Endothelial cell of umbilical vein (primary cell): ENCODE results near the gene PSG1. TPM values are rescaled to one million over a fixed set of nuclear protein-coding genes. Genes with fewer than 3 reads are reported as not detected.
"Not testable (repeated sequence)": the region's sequence is repeated elsewhere in the genome, so short reads cannot be mapped to it uniquely, and the experiment has no call there.

Source experiments
- BruUV-seq: library from RNA; stranded (reverse); fragments of 400-500 nt; replicated peaks from 2 replicates; lab custom pipeline; 2021; lab: Mats Ljungman, UMichigan
- CTCF ChIA-PET: fragments of 300-600, 350-600 bp; sonication (Branson Sonifier 250); formaldehyde crosslinking; loops from one replicate; lab custom pipeline; 2021; ENCODE audit warnings: antibody characterized with exemption, inconsistent platforms; lab: Charles Lee
- POLR2A ChIA-PET: fragments of 300-600, 350-600 bp; sonication (Branson Sonifier 250); formaldehyde crosslinking; loops from one replicate; lab custom pipeline; 2021; ENCODE audit warnings: antibody characterized with exemption, inconsistent platforms; lab: Charles Lee
- DNase-seq: peaks from one replicate; pipeline ENCODE4 v3.0.0-alpha.2; 2011; ENCODE audit warnings: low read depth, low spot score
- FAIRE-seq: peaks from 2 replicates; lab custom pipeline; 2011; peaks lifted over from hg19 to GRCh38; lab: Jason Lieb, UNC
- H2AFZ ChIP-seq: 2 replicates; pipeline ENCODE4 v1.6.0; 2012; ENCODE audit warnings: low read depth, low read length, control low read depth, inconsistent platforms
- H3K27ac ChIP-seq: 2 replicates; pipeline ENCODE4 v1.5.1; 2011; ENCODE audit warnings: low read depth, mild to moderate bottlenecking, control low read depth, low read length, moderate library complexity; ENCODE audit not compliant: insufficient read depth
- H3K27me3 ChIP-seq, 2 experiments: 2 replicates each; pipeline versions ENCODE4 v1.6.0 to v1.6.1; 2011; ENCODE audit warnings: low read length in 2 of 2, mixed read lengths in 1 of 2; ENCODE audit not compliant: control insufficient read depth in 2 of 2, insufficient read depth in 2 of 2
- H3K36me3 ChIP-seq, 2 experiments: 2 replicates in 1 of 2; 3 replicates in 1 of 2; pipeline ENCODE4 v1.5.1; 2011; ENCODE audit warnings: low read length in 2 of 2, mild to moderate bottlenecking in 1 of 2, moderate library complexity in 1 of 2; ENCODE audit not compliant: control insufficient read depth in 2 of 2, insufficient read depth in 2 of 2; ENCODE audit errors: extremely low read depth in 1 of 2
- H3K4me1 ChIP-seq: 3 replicates; pipeline ENCODE4 v1.5.1; 2011; ENCODE audit warnings: mild to moderate bottlenecking, low read length; ENCODE audit not compliant: control insufficient read depth, insufficient read depth; ENCODE audit errors: extremely low read depth
- H3K4me2 ChIP-seq: 2 replicates; pipeline ENCODE4 v1.6.1; 2011; ENCODE audit warnings: low read length, control low read depth, mixed read lengths; ENCODE audit not compliant: insufficient read depth
- H3K4me3 ChIP-seq, 3 experiments: fragments of 200-600 bp in 1 of 3; sonication (generic), shearing (Covaris generic) in 1 of 3; replicated peaks in 1 of 3; 2 replicates each; pipeline ENCODE4 v1.5.1; 2011 to 2016; ENCODE audit warnings: control low read depth in 3 of 3, low read length in 3 of 3, mild to moderate bottlenecking in 2 of 3, inconsistent platforms in 1 of 3, low read depth in 1 of 3, moderate library complexity in 1 of 3; ENCODE audit not compliant: insufficient read depth in 1 of 3
- H3K79me2 ChIP-seq: 2 replicates; pipeline ENCODE4 v1.6.0; 2012; ENCODE audit warnings: low read length, inconsistent platforms; ENCODE audit not compliant: control insufficient read depth, insufficient read depth
- H3K9ac ChIP-seq: replicated peaks from 2 replicates; pipeline ENCODE3; 2011; ENCODE audit warnings: low read length, control low read depth; ENCODE audit not compliant: insufficient read depth; ENCODE audit errors: extremely low read depth
- H3K9me1 ChIP-seq: replicated peaks from 3 replicates; pipeline ENCODE4 v1.6.0; 2011; ENCODE audit warnings: mild to moderate bottlenecking, low read length; ENCODE audit not compliant: control insufficient read depth, insufficient read depth; ENCODE audit errors: extremely low read depth
- H3K9me3 ChIP-seq: replicated peaks from 2 replicates; pipeline ENCODE4 v1.5.1; 2012; ENCODE audit warnings: low read length, inconsistent platforms; ENCODE audit not compliant: control insufficient read depth, insufficient read depth
- H4K20me1 ChIP-seq: replicated peaks from 2 replicates; pipeline ENCODE3; 2011; ENCODE audit warnings: mild to moderate bottlenecking, low read length; ENCODE audit not compliant: control insufficient read depth, insufficient read depth; ENCODE audit errors: extremely low read depth
- CTCF ChIP-seq, 2 donors: IDR thresholded peaks; 1 replicate in 1 of 2; 2 replicates in 1 of 2; pipeline ENCODE4 v1.5.1; 2011; ENCODE audit warnings: low read length in 2 of 2, mild to moderate bottlenecking in 2 of 2, moderate library complexity in 2 of 2, control low read depth in 1 of 2, inconsistent platforms in 1 of 2, low read depth in 1 of 2; ENCODE audit not compliant: insufficient read depth in 1 of 2; ENCODE audit errors: extremely low read depth in 1 of 2
- EZH2 ChIP-seq: IDR thresholded peaks from 2 replicates; pipeline ENCODE4 v1.6.1; 2012; ENCODE audit warnings: borderline replicate concordance, low read depth, mild to moderate bottlenecking, moderate library complexity, low read length, inconsistent platforms; ENCODE audit not compliant: severe bottlenecking
- FOS ChIP-seq: IDR thresholded peaks from 2 replicates; pipeline ENCODE4 v1.6.1; 2011; ENCODE audit warnings: mild to moderate bottlenecking, low read length, moderate library complexity, borderline replicate concordance; ENCODE audit not compliant: insufficient read depth
- GATA2 ChIP-seq: IDR thresholded peaks from 2 replicates; pipeline ENCODE4 v1.7.0; 2011; ENCODE audit warnings: low read depth, mild to moderate bottlenecking, moderate library complexity, mixed read lengths, low read length; ENCODE audit not compliant: insufficient read length, insufficient read depth
- JUN ChIP-seq: IDR thresholded peaks from 2 replicates; pipeline ENCODE4 v1.6.1; 2011; ENCODE audit warnings: borderline replicate concordance, low read depth; ENCODE audit not compliant: insufficient read length, insufficient read depth
- MYC ChIP-seq: IDR thresholded peaks from one replicate; pipeline ENCODE4 v1.6.1; 2011; ENCODE audit warnings: mild to moderate bottlenecking, low read depth, low read length
- POLR2A ChIP-seq: IDR thresholded peaks from 2 replicates; pipeline ENCODE4 v1.6.1; 2012; ENCODE audit warnings: low read depth, mild to moderate bottlenecking, control low read depth, low read length
- POLR2AphosphoS5 ChIP-seq: IDR thresholded peaks from 2 replicates; pipeline ENCODE4 v1.6.1; 2012; ENCODE audit warnings: low read depth, mild to moderate bottlenecking, control low read depth, low read length, moderate library complexity; ENCODE audit not compliant: insufficient read depth
- dilution Hi-C: fragments of 300-500 bp; cut with MboI; formaldehyde crosslinking; loops from one replicate; pipeline ENCODE4 v1.15.0; 2019; ENCODE audit warnings: low sequenced_read_pairs; ENCODE audit not compliant: extremely low pct_ligation_motif_present
- intact Hi-C: fragments of 100-400 bp; cut with micrococcal nuclease; formaldehyde crosslinking; loops from one replicate; pipeline ENCODE4 v1.10.0; 2022
- polyA plus RNA-seq, 4 experiments: library from polyadenylated mRNA; depleted of rRNA in 3 of 4; stranded (reverse) in 3 of 4; unstranded in 1 of 4; fragments of >200 nt; gene quantifications; 2 replicates each; pipeline versions ENCODE4 v1.2.1 to v1.2.3, GENCODE V29; 2011 to 2012; ENCODE audit warnings: missing spikeins in 1 of 4
- total RNA-seq: library from RNA; stranded (reverse); gene quantifications from 2 replicates; pipeline ENCODE4 v1.2.3, GENCODE V29; 2021
- TF ChIP-seq, protein P1 (sequence below): IDR thresholded peaks from 2 replicates; pipeline ENCODE4 v1.6.1; 2011; ENCODE audit not compliant: insufficient read depth, insufficient read length

PSG1 gene
- total and polyA plus RNA-seq, 2 donors (not counting 3 experiments of a cell fraction or from before 2014, with no cell fraction given) = not detected

GRCh38 chr19:42832023-42832680, 47.4 kb downstream of the PSG1 start:
- H3K36me3 ChIP-seq, DNase-seq, H3K9ac ChIP-seq, BruUV-seq, H3K27me3 ChIP-seq, H3K27ac ChIP-seq, H3K9me3 ChIP-seq, H4K20me1 ChIP-seq, H2AFZ ChIP-seq, H3K4me2 ChIP-seq, dilution Hi-C loops, POLR2A ChIA-PET, FAIRE-seq, H3K9me1 ChIP-seq, CTCF ChIA-PET, intact Hi-C loops, H3K79me2 ChIP-seq, H3K4me3 ChIP-seq, H3K4me1 ChIP-seq: not testable (repeated sequence)

DNA sequence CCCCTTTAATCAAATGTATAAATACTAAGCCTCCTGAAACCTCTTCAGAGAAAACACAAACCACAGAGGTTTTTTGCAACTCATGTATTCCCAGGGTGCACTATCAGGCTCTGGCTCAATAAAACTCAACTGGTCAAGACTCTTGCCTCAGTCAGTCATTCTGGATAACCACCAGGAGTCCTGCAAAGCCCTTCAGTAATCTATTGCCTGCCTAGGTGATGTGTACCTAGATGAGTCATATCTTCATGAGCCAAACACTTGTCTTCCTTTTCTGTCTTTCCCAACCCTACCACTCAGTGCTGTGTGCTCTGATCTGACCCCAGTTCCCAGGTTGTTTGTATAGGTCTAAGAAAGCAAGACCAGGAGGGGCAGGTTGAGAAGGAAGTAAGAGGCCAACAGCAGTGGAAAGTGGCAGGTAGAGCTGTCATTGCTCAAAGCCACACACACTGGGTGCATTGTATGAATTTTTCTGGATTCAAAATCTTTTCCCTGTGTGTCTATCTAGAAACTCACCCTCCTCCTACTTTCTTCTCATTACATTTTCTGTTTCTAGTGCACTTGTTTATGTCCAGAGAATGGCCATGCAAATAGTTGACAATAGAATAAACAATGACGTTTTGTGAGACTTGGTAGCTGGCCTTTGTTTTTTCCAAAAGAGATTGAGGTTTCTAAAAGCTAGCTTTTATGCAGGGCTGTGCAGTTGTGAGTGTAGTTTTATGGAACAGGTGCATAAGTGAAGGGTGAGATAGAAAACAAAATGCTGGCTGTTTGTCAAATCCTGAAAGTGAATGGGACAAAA, 48.1 kb downstream of the PSG1 start:
- CTCF ChIA-PET = no interaction called here
- TF ChIP-seq POLR2A (no peak), CTCF (IDR thresholded peaks at IDR 0.05; ENCODE audit: extremely low read depth in 1 of 2, insufficient read depth in 1 of 2, low read depth in 1 of 2, low read length in 2 of 2) (no peak), JUN (no peak), EZH2 (no peak), MYC (no peak), GATA2 (no peak), FOS (no peak), POLR2AphosphoS5 (no peak)
- TF ChIP-seq, protein P1, sequence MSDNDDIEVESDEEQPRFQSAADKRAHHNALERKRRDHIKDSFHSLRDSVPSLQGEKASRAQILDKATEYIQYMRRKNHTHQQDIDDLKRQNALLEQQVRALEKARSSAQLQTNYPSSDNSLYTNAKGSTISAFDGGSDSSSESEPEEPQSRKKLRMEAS = no peak
- FAIRE-seq = no peak

More for the DNA sequence above, 48.1 kb downstream of the PSG1 start:
- no peak overlapping the region for H2AFZ ChIP-seq
- intact Hi-C loops = no loop called here
- dilution Hi-C loops = no loop called here
- H3K27ac ChIP-seq = no peak overlapping the region
- H3K9ac ChIP-seq = no peak overlapping the region
- no peaks in the 10 kb centered on the region for H3K9me3 ChIP-seq
- POLR2A ChIA-PET = no interaction called here
- no peak overlapping the region for H3K4me3 ChIP-seq
- H3K79me2 ChIP-seq = no peaks in the 10 kb centered on the region
- no TSS peak for BruUV-seq
- no peak overlapping the region for H3K4me2 ChIP-seq
- no peaks in the 10 kb centered on the region for H3K4me1 ChIP-seq
- H3K27me3 ChIP-seq = no peaks in the 10 kb centered on the region
- no peaks in the 10 kb centered on the region for H3K9me1 ChIP-seq
- no peaks in the 10 kb centered on the region for H3K36me3 ChIP-seq
- H4K20me1 ChIP-seq = no peaks in the 10 kb centered on the region
- no peak for DNase-seq
